Neural cell (in vitro differentiated cells): Measurements from ENCODE around the gene COL1A1. TPM values are rescaled to one million over a fixed set of nuclear protein-coding genes. Genes with fewer than 3 reads are reported as not detected.

Experiments used
- H2AFZ ChIP-seq: fragments of 200-600, 300-800 bp; sonication (generic), shearing (Covaris generic); 2 replicates; pipeline ENCODE4 v1.6.0; 2014; ENCODE audit warnings: low read depth, mild to moderate bottlenecking, antibody characterized with exemption, low read length, moderate library complexity
- H3F3A ChIP-seq: fragments of 200-600 bp; shearing (Covaris generic); 2 replicates; pipeline ENCODE4 v1.6.1; 2016; ENCODE audit warnings: mild to moderate bottlenecking, moderate library complexity, mixed read lengths, antibody characterized with exemption, low read length; ENCODE audit not compliant: insufficient read depth, poor library complexity, severe bottlenecking
- H3K27ac ChIP-seq: fragments of 200-600, 300-800 bp; sonication (generic), shearing (Covaris generic); 2 replicates; pipeline ENCODE4 v1.5.1; 2014; ENCODE audit warnings: mild to moderate bottlenecking, low read length, moderate library complexity
- H3K27me3 ChIP-seq: fragments of 300-800, 200-600 bp; sonication (generic), shearing (Covaris generic); 2 replicates; pipeline ENCODE4 v1.6.0; 2014; ENCODE audit warnings: mild to moderate bottlenecking, low read depth, low read length, moderate library complexity; ENCODE audit not compliant: insufficient read depth
- H3K36me3 ChIP-seq: fragments of 300-800, 200-600 bp; sonication (generic), shearing (Covaris generic); 2 replicates; pipeline ENCODE4 v1.5.1; 2014; ENCODE audit warnings: mild to moderate bottlenecking, antibody characterized with exemption, low read length, moderate library complexity; ENCODE audit not compliant: insufficient read depth
- H3K4me2 ChIP-seq: fragments of 300-800, 200-600 bp; sonication (generic), shearing (Covaris generic); 2 replicates; pipeline ENCODE4 v1.6.0; 2014; ENCODE audit warnings: mild to moderate bottlenecking, low read length
- H3K4me3 ChIP-seq: fragments of 300-800, 200-600 bp; sonication (generic), shearing (Covaris generic); 2 replicates; pipeline ENCODE4 v1.5.1; 2014; ENCODE audit warnings: mild to moderate bottlenecking, low read length, moderate library complexity
- H3K79me2 ChIP-seq: fragments of 200-600 bp; shearing (Covaris generic); replicated peaks from 2 replicates; pipeline ENCODE4 v1.6.0; 2014; ENCODE audit warnings: mild to moderate bottlenecking, low read length, moderate library complexity; ENCODE audit not compliant: insufficient read depth
- H3K9ac ChIP-seq: fragments of 300-800, 200-600 bp; sonication (generic), shearing (Covaris generic); 2 replicates; pipeline ENCODE4 v1.6.1; 2016; ENCODE audit warnings: mild to moderate bottlenecking, low read length, mixed read lengths
- H3K9me2 ChIP-seq: fragments of 200-600 bp; shearing (Covaris generic); 2 replicates; pipeline ENCODE4 v1.6.1; 2016; ENCODE audit warnings: mild to moderate bottlenecking, low read length, mixed read lengths; ENCODE audit not compliant: insufficient read depth
- H3K9me3 ChIP-seq: fragments of 200-600, 300-800 bp; sonication (generic), shearing (Covaris generic); 2 replicates; pipeline ENCODE4 v1.6.1; 2016; ENCODE audit warnings: mild to moderate bottlenecking, mixed run types, low read length, moderate library complexity, mixed read lengths
- H4K20me1 ChIP-seq: fragments of 200-600 bp; shearing (Covaris generic); 2 replicates; pipeline ENCODE4 v1.6.1; 2016; ENCODE audit warnings: mild to moderate bottlenecking, mixed run types; ENCODE audit not compliant: insufficient read depth
- CTCF ChIP-seq: fragments of 450-650 bp; IDR thresholded peaks from 2 replicates; pipeline ENCODE4 v1.5.1; 2014; ENCODE audit warnings: antibody characterized with exemption, mild to moderate bottlenecking, moderate library complexity; ENCODE audit not compliant: poor library complexity, severe bottlenecking
- EP300 ChIP-seq: fragments of 450-650 bp; conservative IDR thresholded peaks from 2 replicates; pipeline ENCODE4 v1.6.1; 2014; ENCODE audit warnings: antibody characterized with exemption, mild to moderate bottlenecking, moderate library complexity; ENCODE audit not compliant: poor library complexity, severe bottlenecking
- EZH2 ChIP-seq: fragments of 200-600, 300-800 bp; shearing (Covaris generic), sonication (generic); IDR thresholded peaks from 2 replicates; pipeline ENCODE4 v1.6.1; 2014; ENCODE audit warnings: antibody characterized with exemption, low read length, borderline replicate concordance, mild to moderate bottlenecking; ENCODE audit not compliant: insufficient read depth, poor library complexity, severe bottlenecking
- MXI1 ChIP-seq: fragments of 450-650 bp; conservative IDR thresholded peaks from 2 replicates; pipeline ENCODE4 v1.6.1; 2014; ENCODE audit warnings: antibody characterized with exemption, mild to moderate bottlenecking; ENCODE audit not compliant: poor library complexity, severe bottlenecking
- POLR2AphosphoS5 ChIP-seq: IDR thresholded peaks from 2 replicates; pipeline ENCODE4 v1.6.1; 2012
- RAD21 ChIP-seq: fragments of 450-650 bp; conservative IDR thresholded peaks from 2 replicates; pipeline ENCODE4 v1.6.1; 2014; ENCODE audit warnings: antibody characterized with exemption, mild to moderate bottlenecking, moderate library complexity
- REST ChIP-seq: IDR thresholded peaks from 2 replicates; pipeline ENCODE4 v1.6.1; 2012; ENCODE audit warnings: borderline replicate concordance
- SMC3 ChIP-seq: fragments of 450-650 bp; conservative IDR thresholded peaks from 2 replicates; pipeline ENCODE4 v1.6.1; 2014; ENCODE audit warnings: antibody characterized with exemption, mild to moderate bottlenecking, moderate library complexity; ENCODE audit not compliant: poor library complexity
- TAF1 ChIP-seq: IDR thresholded peaks from 2 replicates; pipeline ENCODE4 v1.6.1; 2012; ENCODE audit warnings: low read depth
- polyA plus RNA-seq: library from polyadenylated mRNA; depleted of rRNA; stranded (reverse); fragments of >200 nt; gene quantifications from 2 replicates; pipeline ENCODE4 v1.2.3, GENCODE V29; 2014

COL1A1 gene
- polyA plus RNA-seq, 1 donor from 2014 or later = 0.14 TPM

GRCh38 chr17:50170662-50171370 lies 30.6 kb downstream of the COL1A1 start:
- H3K79me2 ChIP-seq = no peaks in the 10 kb centered on the region
- H3K9ac ChIP-seq = no peak overlapping the region
- no peaks in the 10 kb centered on the region for H3K27me3 ChIP-seq
- H3F3A ChIP-seq = no peaks in the 10 kb centered on the region
- no peaks in the 10 kb centered on the region for H3K9me3 ChIP-seq
- no peak overlapping the region for H3K4me3 ChIP-seq
- no peaks in the 10 kb centered on the region for H3K9me2 ChIP-seq
- no peak overlapping the region for H3K4me2 ChIP-seq
- no peak overlapping the region for H3K27ac ChIP-seq
- TF ChIP-seq RAD21 (no peak), EZH2 (no peak), EP300 (no peak), CTCF (no peak), SMC3 (no peak), POLR2AphosphoS5 (no peak), REST (no peak), TAF1 (no peak), MXI1 (no peak)
- H2AFZ ChIP-seq = no peak overlapping the region
- no peaks in the 10 kb centered on the region for H4K20me1 ChIP-seq
- H3K36me3 ChIP-seq = no peaks in the 10 kb centered on the region

GRCh38 chr17:50169881-50170459 lies 31.5 kb downstream of the COL1A1 start:
- no peak overlapping the region for H3K4me2 ChIP-seq
- no peaks in the 10 kb centered on the region for H3K9me3 ChIP-seq
- no peaks in the 10 kb centered on the region for H3K79me2 ChIP-seq
- no peak overlapping the region for H3K4me3 ChIP-seq
- H3K9me2 ChIP-seq = no peaks in the 10 kb centered on the region
- H4K20me1 ChIP-seq = no peaks in the 10 kb centered on the region
- H3K9ac ChIP-seq = no peak overlapping the region
- TF ChIP-seq SMC3 (no peak), EZH2 (no peak), EP300 (no peak), TAF1 (no peak), REST (no peak), POLR2AphosphoS5 (no peak), MXI1 (no peak), CTCF (no peak), RAD21 (no peak)
- no peaks in the 10 kb centered on the region for H3F3A ChIP-seq
- H3K36me3 ChIP-seq = no peaks in the 10 kb centered on the region
- H3K27me3 ChIP-seq = no peaks in the 10 kb centered on the region
- H2AFZ ChIP-seq = no peak overlapping the region
- no peak overlapping the region for H3K27ac ChIP-seq
